Stimulated activated CD8-positive, alpha-beta memory T cell treated with anti-CD3 and anti-CD28 coated beads, Interleukin-15, amount 100 ng/mL, for 48 hours (primary cell): ENCODE results near the gene ANGPTL3.

ENCODE experiments used
- DNase-seq, 2 donors: peaks; one replicate each; pipeline ENCODE4 v3.0.0-alpha.2; 2020; ENCODE audit warnings: low read depth in 2 of 2

Gene ANGPTL3

DNA sequence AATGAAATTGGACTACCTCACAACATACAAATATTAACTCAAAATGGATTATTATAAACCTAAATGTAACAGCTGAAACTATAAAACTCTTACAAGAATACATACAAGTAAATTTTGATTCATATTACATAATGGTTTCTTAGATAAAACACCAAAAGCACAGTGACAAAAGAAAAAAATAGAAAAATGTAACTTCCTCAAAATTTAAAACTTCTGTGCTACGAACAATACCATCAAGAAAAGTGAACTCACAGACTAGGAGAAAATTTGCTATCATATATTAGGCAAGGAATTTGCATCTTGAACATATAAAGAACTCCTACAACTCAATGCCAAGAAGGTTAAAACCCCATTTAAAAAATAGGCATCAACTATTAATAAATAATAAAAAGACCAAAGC, 31.2 kb downstream of the ANGPTL3 start:
- DNase-seq, result no peak

- DNase-seq, result no peak
Observed at GRCh38 chr1:62637392-62638105, 40.2 kb downstream of the ANGPTL3 start.

- DNase-seq, result no peak
Observed at GRCh38 chr1:62643283-62643682, 46.0 kb downstream of the ANGPTL3 start.

DNA sequence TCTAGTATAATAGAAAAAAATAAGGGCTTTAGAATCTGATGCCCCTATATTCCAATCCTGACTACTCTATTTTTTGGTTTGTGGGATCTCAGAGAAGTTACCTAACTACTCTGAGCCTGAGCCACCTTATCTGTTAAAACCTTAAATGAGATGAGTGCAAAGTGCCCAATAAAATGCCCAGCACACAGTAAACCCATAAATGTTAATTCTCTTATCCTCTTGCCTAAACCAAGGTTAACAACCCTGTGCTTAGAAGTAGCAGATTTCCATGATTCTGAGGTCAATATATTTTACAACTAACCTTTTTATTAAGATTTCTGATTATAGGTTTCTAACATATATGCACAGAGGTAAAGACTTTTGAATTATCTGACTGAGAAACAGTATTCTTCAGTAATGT, 55.1 kb downstream of the ANGPTL3 start:
- no peak for DNase-seq

DNA sequence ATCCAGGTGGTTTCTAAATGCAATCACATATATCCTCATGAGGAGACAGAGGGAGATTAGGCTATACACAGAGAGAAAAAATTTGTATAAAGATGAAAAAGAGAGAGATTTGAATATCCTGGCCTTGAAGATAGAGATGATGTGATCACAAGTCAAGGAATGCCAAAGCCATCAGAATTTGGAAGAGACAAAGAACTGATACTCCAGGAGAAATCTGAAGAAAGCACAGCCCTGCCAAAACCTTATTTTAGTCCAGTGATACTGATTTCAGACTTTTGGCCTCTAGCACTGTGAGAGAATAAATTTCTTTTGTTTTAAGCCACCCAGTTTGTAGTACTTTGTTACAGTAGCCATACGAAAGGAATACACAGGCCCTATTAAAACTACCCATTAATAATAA, 57.4 kb downstream of the ANGPTL3 start:
- DNase-seq, result no peak
